Stimulated activated CD4-positive, alpha-beta T cell treated with anti-CD3 and anti-CD28 coated beads, Interleukin-12 subunit alpha, Interleukin-12 subunit beta, amount 100 ng/mL, for 24 hours (primary cell): ENCODE results near the gene KLHL28.
"Not testable (repeated sequence)": the region's sequence is repeated elsewhere in the genome, so short reads cannot be mapped to it uniquely, and the experiment has no call there.

ENCODE experiments used
- DNase-seq, 2 experiments: peaks; one replicate each; pipeline ENCODE4 v3.0.0-alpha.2; 2020; ENCODE audit warnings: low read depth in 2 of 2

Gene KLHL28

GRCh38 chr14:44897041-44897844 lies 64.5 kb downstream of the KLHL28 start:
- DNase-seq = peak; percentile 96 to 98

GRCh38 chr14:44896275-44897040 lies 65.3 kb downstream of the KLHL28 start:
- DNase-seq = no peak

- no peak for DNase-seq
These were observed 66.0 kb downstream of the KLHL28 start for GRCh38 chr14:44895716-44896115.

- DNase-seq = no peak
These were observed 68.2 kb downstream of the KLHL28 start for GRCh38 chr14:44893535-44893934.

GRCh38 chr14:44891726-44892372 lies 69.9 kb downstream of the KLHL28 start:
- DNase-seq = not testable (repeated sequence)

GRCh38 chr14:44889595-44890471 lies 71.9 kb downstream of the KLHL28 start:
- no peak for DNase-seq

GRCh38 chr14:44887596-44887955 lies 74.2 kb downstream of the KLHL28 start:
- no peak for DNase-seq

- DNase-seq = no peak
These were observed 74.7 kb downstream of the KLHL28 start for GRCh38 chr14:44886860-44887595.

- no peak for DNase-seq
These were observed 81.0 kb downstream of the KLHL28 start for GRCh38 chr14:44880791-44881190.
